DMS53 (cell line): ENCODE results near the gene OSBP2.

ENCODE experiments used
- DNase-seq: peaks from one replicate; lab custom pipeline; 2025; lab: John Stamatoyannopoulos, UW

The OSBP2 gene

DNA sequence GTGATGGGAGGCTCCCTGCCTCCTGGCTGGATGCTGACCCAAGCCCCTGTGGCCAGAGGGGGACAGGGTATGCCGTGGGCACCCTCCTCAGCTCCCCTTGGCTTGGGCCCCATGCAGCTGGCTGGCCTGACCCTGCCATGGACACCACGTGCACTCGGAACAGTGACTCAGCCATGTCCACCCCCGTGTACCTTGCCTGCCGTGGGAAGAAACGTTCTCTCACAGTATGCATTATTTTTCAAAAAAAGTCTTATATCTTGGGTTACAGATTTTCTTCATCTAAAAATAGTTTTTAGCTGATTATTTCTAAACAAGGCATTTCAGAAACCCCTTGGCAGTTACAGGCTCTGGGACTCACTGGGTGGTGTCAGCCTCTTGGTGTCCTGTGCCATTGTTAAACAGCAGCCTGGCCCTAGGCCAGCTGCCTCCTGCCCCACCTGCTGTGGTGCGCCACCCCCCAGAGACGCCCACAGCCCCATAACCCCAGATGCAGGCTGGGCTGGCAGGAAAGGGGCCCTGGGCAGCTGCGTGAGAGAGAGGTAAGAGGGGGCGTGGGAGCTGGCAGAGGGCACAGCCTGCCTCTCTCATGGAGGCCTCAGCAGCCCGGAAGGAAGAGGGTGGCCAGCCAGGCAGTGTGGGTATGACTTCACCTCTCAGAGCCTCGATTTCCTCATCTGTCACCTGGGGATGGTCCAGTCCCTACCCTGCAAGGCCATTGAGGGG is 174.2 kb downstream of the OSBP2 start:
- DNase-seq: no peak

DNA sequence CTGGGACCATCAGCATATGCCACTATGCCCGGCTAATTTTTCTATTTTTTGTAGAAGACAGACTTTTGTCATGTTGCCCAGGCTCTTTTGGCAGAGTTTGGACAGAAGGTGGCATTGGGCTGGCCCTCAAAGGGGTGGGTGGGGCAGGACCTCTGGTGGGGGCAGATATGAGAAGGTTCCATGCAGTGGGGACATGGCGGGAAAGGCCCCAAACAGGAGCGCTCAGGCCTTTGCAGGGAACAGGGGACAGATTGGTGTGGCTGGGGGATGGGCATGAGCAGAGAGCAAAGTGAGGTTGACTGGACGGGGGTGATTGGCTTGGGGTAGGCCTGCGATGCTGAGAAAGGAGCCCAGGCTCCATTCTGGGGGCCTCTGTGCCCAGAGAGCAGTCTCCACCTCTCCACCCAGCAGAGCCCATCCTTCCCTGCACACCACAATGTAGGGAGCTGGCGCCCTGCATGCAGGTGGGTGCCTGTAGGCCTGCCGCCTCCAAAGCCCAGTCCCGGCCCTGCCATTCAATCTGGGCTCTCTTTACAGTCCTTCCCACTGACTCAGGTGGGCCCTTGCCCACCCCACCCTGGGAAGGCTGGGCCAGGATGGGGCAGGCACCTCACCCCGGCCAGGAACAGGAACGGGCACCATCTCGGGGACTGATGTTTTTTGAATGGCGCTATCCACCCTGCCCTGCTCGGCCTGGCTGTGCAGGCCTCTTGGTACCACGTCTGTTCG is 175.2 kb downstream of the OSBP2 start:
- no peak for DNase-seq

- no peak for DNase-seq
These were observed 176.0 kb downstream of the OSBP2 start for GRCh38 chr22:30870451-30871345.

DNA sequence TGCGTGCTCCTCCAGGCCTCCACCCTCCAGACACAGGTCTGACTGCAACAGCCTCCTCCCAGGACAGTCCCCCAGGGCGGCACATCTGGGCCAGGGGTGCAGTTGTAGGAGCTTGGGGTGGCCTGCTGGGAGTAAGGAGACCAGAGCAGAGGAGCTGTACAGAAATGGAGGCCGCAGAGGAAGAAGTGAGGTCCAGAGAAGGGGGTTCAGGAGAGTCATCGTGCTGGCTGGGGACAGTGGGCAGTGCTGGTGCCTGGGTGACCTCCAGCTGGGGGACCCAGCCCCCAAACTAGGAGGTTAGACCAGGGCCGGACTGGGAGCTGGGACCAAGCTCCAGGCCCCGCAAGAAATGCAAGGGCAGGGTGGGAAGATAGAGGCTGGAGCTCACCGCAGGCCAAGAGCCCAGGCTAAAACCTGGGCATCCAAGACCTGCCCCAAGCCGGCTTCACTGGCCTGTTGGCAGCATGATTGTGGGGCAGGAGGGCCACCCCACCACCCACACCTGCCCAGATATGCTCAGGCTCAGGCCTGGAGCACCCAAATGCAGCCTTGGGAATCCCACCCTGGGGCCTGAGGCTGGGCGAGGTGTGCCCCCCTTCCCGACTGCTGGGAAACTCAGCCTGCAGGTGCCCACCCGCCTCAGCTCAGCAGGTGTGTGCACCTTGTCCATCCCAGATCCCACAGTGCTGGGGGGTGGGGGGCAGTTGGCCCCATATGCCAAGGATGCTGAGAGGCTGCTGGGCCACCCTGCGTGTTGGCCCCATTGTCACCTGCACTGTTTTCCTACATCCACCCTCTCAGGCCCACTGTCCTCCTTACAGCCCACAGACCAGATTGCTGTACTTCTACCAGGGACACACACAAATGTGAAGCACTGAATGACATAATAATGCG is 177.0 kb downstream of the OSBP2 start:
- no peak for DNase-seq

DNA sequence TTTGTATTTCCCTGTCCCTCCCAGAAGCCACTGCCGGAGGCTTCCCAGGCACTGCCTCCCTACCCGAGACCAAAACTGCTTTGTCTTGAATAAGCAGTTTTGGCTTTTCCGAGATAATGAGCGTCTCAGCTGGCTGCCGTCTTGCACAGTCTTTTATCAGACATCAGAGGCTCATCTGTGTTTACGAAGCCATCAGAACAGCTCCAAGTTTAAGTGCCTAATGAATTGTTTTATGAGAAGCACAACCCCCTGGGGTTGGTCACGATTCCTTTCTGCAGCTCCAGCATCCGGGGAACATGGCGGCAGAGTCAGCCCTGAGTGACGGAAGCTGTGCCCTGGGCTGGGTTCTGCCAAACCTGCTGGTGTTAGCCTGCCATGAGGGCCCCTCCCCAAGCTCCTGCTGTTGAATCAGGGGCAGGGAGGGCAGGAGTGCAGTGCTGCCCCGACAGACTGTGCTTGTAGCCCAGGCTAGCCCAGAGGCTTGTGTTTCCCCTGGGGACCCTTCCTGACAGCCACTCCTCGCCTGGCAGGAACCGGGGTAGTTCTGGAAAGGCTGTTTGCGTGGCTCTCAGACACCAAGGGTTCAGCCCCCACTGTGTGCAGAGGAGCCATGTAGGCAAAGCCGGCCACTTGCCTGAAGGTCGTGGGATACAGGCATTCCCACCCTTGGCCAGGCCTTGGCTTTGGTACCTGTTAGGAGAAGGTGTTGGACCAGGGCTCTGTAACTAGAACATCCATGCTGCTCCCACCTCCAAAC is 177.8 kb downstream of the OSBP2 start:
- no peak for DNase-seq

- no peak for DNase-seq
These were observed 178.5 kb downstream of the OSBP2 start for GRCh38 chr22:30873086-30873650.

DNA sequence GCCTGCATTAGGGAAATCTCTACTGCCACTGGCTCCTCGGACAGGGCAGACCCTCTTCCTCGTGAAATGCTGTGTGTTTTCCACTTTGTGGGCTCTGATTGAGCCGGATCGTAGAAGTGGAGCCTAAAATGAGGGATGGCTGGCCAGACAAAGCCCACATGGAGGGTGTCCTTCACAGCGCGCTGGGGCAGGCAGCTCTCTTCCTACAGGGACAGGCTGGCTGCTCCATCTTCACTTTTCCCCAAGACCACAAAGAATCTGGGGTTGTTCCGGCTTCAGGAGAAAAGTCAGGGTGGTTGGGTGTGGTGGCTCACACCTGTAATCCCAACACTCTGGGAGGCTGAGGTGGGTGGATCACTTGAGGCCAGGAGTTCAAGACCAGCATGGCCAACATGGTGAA is 179.0 kb downstream of the OSBP2 start:
- no peak for DNase-seq

DNA sequence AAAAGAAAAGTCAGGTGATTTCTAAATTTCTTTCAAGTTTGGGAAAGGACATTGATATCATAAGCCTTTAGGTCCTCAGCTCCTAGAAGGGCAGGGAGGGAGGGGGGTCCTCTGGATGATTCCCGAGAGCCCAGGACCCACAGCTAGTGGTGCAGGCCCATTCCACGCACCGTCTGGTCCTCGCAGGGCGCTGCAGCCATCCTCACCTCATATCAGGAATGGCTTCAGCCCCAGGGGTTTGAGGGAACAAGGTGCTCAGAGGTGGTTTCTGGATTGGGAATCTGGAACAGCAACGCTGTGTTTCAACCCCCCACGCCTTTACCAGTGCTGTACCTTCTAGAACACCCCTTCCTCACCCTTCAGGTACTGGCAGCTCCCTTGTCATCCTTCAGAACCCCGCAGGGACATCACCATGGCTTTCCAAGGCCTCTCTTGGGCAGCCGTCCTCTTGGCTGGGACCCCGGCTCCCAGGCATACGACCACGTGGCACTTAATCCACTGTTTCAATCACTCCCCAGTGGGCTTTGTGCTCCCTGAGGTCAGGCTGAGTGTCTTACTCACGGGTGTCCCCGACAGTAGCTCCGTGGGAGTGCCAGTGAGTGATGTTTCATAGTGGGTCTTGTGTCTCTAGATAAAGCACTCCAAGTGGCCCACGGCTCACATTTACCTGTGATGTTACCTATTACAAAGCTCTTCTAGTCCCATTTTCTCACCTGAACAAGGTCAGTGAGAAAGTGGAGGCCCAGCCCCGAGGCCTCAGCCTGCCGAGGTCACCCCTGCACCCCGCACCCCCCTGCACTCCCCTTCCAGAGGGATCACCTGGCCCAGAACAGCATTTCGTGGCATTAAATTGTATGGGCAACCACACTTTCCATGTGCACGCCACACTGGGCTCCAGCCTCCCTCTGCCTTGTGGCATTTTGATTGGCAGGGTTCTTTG is 180.0 kb downstream of the OSBP2 start:
- DNase-seq: no peak

DNA sequence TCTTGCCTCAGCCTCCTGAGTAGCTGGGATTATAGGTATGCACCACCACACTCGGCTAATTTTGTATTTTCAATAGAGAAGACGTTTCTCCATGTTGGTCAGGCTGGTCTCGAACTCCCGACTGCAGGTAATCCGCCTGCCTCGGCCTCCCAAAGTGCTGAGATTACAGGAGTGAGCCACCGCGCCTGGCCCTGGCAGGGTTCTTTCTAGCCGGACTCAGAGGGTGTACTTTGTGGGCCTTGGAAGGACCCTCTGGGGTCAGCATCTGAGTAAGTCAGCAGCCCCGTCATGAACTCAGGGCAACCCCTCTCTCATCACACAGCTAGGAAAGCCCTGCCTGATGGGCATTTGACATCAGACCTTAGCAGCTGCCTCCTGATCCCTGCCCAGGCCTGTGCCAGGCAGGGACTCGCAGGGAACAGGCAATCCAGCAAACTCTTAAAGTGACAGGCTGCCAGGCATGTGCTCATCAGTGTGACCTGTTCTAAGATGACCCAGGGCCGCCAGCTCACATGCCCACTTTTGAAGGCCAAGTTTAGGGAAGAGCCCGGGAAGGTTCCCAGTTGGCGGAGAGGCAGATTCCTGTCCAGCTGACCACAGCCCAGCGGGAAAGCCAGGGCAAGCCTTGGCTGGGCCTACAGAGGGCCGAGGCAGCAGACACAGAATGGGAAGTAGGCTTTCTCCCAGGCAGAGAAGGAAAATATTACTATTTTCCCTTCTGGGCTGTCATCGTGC is 181.0 kb downstream of the OSBP2 start:
- no peak for DNase-seq

DNA sequence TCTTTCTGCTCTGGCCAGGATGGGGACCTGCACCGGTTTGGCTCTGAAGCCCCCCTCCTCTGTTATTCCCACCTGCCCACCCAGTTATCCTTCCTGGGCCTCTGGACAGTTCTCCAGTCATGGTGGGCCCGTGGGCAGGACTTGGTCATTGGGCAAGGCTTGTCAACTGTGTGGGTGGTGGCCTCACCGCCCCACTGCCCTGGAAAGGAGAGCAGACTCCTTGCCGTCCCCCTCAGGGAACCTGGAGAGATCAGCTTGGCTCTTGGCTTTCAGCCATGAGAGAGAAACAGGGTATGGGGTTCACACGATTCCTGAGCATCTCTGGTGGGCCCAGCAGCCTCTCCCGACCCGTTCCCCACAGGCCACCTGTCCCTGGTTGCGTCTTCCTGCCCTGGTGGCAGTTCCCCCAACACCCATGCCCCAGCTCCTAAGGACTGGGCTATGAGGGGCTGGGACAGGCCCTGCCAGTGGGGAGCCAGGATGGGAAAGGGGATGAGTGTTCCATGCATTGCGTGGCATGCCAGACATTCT is 181.6 kb downstream of the OSBP2 start:
- DNase-seq: no peak

GRCh38 chr22:30876915-30877553 is 182.4 kb downstream of the OSBP2 start:
- DNase-seq: no peak

DNA sequence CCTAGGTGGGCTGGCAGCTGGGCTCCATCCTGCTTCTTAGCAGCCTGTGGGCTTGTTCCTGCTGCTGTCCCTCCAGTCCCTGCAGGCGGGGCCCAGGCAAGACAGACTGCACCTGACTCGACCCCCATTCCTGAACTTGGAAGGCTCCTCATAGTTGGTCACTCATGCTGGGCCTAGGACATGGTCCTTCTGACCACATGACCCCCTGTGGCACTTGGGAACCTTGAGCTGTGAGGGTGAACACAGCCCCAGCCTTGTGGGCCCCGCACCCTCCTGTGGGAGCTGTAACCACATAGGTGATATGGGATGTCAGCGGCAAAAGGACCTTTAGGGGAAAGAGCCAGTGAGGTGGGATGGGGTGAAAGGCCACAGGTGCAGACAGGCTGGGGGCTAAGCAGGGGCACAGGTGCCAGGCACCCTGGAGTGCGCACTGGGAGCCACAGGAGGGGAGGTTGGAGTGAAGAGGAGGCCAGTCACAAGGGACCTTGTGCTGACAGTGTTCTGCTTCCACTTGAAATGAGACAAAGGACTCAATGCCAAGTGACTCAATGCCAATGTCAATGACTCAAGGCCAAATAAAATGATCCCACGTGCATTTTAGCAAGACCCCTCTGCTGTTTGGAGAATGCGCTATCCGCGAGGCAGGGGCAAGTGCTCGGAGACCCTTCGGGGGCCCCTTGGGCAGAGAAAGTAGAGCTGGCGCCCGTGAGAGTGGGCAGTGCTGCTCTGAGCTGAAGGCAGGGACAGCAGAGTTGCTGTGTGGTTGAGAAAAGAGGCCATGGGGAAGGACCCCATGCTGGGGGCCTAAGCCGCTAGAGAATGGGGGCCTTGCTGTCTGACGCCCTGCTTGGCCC is 183.2 kb downstream of the OSBP2 start:
- DNase-seq: no peak

DNA sequence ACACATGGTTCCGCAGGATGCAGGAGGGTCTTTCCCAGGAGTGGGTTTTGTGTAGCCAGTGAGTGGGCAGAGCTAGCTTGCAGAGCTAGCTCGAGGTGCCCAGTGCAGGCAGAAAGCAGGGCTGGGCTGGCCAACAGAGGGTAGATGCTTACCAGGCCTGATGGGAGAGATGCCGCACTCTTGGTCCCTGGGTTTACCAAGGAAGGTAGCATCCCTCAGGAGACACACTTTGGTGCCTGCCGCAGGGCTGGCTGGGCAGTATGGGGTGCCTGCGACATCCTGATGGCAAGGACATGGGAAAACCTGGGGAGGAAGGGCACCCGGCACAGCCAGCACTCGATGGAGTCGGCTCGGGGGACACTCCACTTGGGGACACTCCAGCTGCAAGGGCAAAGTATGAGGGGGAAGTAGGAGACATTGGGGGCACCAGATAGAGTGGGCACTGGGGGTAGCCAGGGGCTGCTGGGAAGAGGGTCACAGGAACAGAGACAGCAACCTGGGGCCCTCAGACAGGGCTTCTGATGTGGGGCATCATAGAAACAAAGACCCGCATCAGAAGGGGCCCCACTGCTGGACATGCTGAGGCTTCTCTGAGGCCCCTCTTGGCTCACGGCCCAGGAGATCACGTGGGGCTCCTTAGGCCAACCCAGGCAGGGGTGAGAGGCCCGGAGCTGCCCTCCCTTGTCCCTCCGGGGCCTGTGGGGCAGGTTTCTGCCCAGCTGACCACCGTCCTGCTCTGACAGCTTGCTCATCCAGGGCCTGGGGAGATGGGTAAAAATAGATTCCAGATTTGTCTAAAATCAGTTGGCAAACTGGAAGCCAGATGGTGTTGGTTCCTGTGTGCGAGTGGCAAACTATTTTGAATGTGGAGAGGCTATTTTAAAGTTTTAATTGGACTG is 184.1 kb downstream of the OSBP2 start:
- no peak for DNase-seq

DNA sequence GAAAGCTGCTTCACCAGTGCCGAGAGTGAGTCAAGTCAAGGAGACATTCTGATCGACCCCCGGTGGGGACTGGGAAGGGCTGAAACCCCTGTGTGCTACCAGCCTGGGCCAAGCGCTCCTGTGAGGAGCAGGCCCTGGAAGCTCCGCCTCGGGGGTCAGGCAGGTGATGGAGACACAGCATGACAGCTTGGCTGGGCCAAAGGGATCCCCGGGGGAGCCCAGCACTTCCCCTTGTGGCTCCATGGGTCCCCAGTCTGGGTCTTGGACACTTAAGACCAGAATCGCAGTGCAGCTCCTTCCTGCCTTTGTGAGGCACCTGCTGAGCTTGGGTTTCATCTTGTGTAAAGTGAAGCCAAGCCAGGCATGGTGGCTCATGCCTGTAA is 184.7 kb downstream of the OSBP2 start:
- DNase-seq: no peak

DNA sequence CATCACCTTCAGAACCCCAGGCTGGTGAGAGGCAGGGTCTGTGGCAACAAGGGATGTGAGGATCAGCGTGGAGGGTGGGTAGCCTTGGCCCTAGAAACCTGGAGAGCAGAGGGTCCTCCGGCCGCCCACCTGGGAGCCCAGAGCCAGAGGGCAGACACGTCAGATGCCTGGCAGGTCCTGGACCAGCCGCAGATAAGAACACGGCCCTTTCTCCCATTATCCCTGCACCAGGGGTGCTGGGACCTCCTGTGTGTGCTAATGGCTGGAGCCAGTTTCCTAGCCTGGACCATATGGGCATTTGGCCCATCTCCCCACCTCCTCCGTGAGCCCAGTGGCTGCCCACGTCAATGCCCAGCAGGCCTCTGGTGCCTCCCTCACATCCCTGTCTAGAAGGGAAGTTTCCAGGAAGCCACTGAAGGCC is 185.5 kb downstream of the OSBP2 start:
- DNase-seq: no peak

- DNase-seq: no peak
These were observed 186.2 kb downstream of the OSBP2 start for GRCh38 chr22:30880847-30881246.
